Upper lobe of right lung (tissue), 1 donor: ENCODE results near the gene LGALS3BP. TPM values are rescaled to one million over a fixed set of nuclear protein-coding genes. Genes with fewer than 3 reads are reported as not detected.

Source experiments
- ATAC-seq: fragments of 200-7000 bp; cut with Tn5 transposase; one replicate; pipeline ENCODE4 v1.9.1; 2020; ENCODE audit warnings: mild to moderate bottlenecking, moderate library complexity
- DNase-seq: peaks from one replicate; pipeline ENCODE4 v3.0.0-alpha.2; 2020
- H3K27ac ChIP-seq: fragments of 200-600 bp; one replicate; pipeline ENCODE4 v1.8.0; 2022
- H3K27me3 ChIP-seq: fragments of 200-600 bp; one replicate; pipeline ENCODE4 v1.8.0; 2022; ENCODE audit warnings: mild to moderate bottlenecking
- H3K36me3 ChIP-seq: fragments of 200-600 bp; one replicate; pipeline ENCODE4 v1.8.0; 2022
- H3K4me1 ChIP-seq: fragments of 200-600 bp; one replicate; pipeline ENCODE4 v1.8.0; 2022
- H3K4me3 ChIP-seq: fragments of 200-600 bp; one replicate; pipeline ENCODE4 v1.8.0; 2022; ENCODE audit warnings: mild to moderate bottlenecking
- H3K9me3 ChIP-seq: fragments of 200-600 bp; one replicate; pipeline ENCODE4 v1.8.0; 2022
- CTCF ChIP-seq: fragments of 200-600 bp; IDR thresholded peaks from one replicate; pipeline ENCODE4 v1.8.0; 2022; ENCODE audit warnings: antibody characterized with exemption
- intact Hi-C: fragments of 100-400 bp; cut with DNase I; formaldehyde crosslinking; loops from one replicate; pipeline ENCODE4 v1.11.0; 2022
- total RNA-seq: library from RNA; stranded (reverse); fragmentation: NEBNext Ultra II Directional; extraction: Animal tissue kit (Norgen Biotek cat#: 25700); gene quantifications from one replicate; pipeline ENCODE4 v1.2.1, GENCODE V29; 2021
- donor health status: DM: no; HTN: yes; CAD: no; lungs with severe emphysema.

Gene LGALS3BP
- total RNA-seq, 1 donor from 2014 or later = 405 TPM

DNA sequence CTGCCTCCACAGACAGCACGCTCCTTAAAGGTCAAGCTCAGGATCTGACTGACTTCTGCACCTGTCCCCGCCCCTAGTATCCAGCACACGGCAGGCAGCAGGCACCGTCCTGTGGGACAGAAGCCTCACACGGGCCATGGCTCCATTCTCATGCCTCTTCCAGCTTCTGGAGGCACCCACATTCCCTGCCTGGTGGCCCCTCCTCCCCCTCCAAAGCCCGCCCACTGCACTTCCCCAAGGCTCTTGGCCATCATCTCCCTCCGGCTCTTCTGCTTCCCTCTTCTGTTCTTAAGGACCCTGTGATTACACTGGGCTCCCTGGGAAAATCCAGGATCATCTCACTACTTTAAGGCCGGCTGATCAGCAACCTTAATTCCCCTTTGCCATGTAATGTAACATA, 26.3 kb upstream of the LGALS3BP start:
- Histone ChIP-seq H3K36me3 (peaks cover 5% of the 10 kb centered on the region), H3K4me3 (no peak overlapping the region), H3K27me3 (no peaks in the 10 kb centered on the region), H3K4me1 (peaks cover 44% of the 10 kb centered on the region), H3K27ac (peak overlapping the region; percentile 2), H3K9me3 (no peaks in the 10 kb centered on the region)
- no peak for TF ChIP-seq CTCF
- ATAC-seq (peak; percentile 7), DNase-seq (peak; percentile 65)
- intact Hi-C loops = no loop called here

GRCh38 chr17:79005063-79005861, 25.5 kb upstream of the LGALS3BP start:
- H3K4me3 ChIP-seq = no peak overlapping the region
- H3K9me3 ChIP-seq = no peaks in the 10 kb centered on the region
- DNase-seq (peak; percentile 70), ATAC-seq (peak; percentile 64)
- peaks cover 41% of the 10 kb centered on the region for H3K4me1 ChIP-seq
- intact Hi-C loops = no loop called here
- TF ChIP-seq CTCF = no peak
- peak overlapping the region; percentile 2 for H3K27ac ChIP-seq
- H3K27me3 ChIP-seq = no peaks in the 10 kb centered on the region
- H3K36me3 ChIP-seq = peaks cover 5% of the 10 kb centered on the region

GRCh38 chr17:79003661-79004411, 24.1 kb upstream of the LGALS3BP start:
- H3K27me3 ChIP-seq = no peaks in the 10 kb centered on the region
- no peak for ATAC-seq
- no peak overlapping the region for H3K4me3 ChIP-seq
- H3K27ac ChIP-seq = no peak overlapping the region
- H3K9me3 ChIP-seq = no peaks in the 10 kb centered on the region
- H3K4me1 ChIP-seq = peaks cover 37% of the 10 kb centered on the region
- intact Hi-C loops = no loop called here
- TF ChIP-seq CTCF = no peak
- no peak for DNase-seq
- peaks cover 18% of the 10 kb centered on the region for H3K36me3 ChIP-seq

GRCh38 chr17:79002796-79003593, 23.3 kb upstream of the LGALS3BP start:
- no peak for TF ChIP-seq CTCF
- Histone ChIP-seq H3K4me3 (no peak overlapping the region), H3K4me1 (peaks cover 29% of the 10 kb centered on the region), H3K9me3 (no peaks in the 10 kb centered on the region), H3K27me3 (no peaks in the 10 kb centered on the region), H3K27ac (no peak overlapping the region), H3K36me3 (peaks cover 25% of the 10 kb centered on the region)
- no peak for DNase-seq
- intact Hi-C loops = no loop called here
- ATAC-seq = no peak

- Histone ChIP-seq H3K27ac (no peak overlapping the region), H3K9me3 (no peaks in the 10 kb centered on the region), H3K4me1 (peaks cover 22% of the 10 kb centered on the region), H3K27me3 (no peaks in the 10 kb centered on the region), H3K36me3 (peaks cover 32% of the 10 kb centered on the region), H3K4me3 (no peak overlapping the region)
- DNase-seq (no peak), ATAC-seq (no peak)
- no peak for TF ChIP-seq CTCF
- intact Hi-C loops = no loop called here
Measured at GRCh38 chr17:79002291-79002690, 22.6 kb upstream of the LGALS3BP start.
